AG04450 (cell line): ENCODE measurements around the gene PRLH. TPM values are rescaled to one million over a fixed set of nuclear protein-coding genes. Genes with fewer than 3 reads are reported as not detected.

Experiments
- CTCF ChIA-PET: fragments of 300-600, 350-600 bp; formaldehyde crosslinking; extraction: SDS; loops from one replicate; lab custom pipeline; 2022; ENCODE audit warnings: antibody characterized with exemption, inconsistent platforms; lab: Charles Lee
- POLR2A ChIA-PET: fragments of 350-600 bp; formaldehyde crosslinking; extraction: SDS; loops from one replicate; lab custom pipeline; 2021; ENCODE audit warnings: antibody characterized with exemption, inconsistent platforms; lab: Yijun Ruan, JAX
- DNase-seq: peaks from one replicate; pipeline ENCODE4 v3.0.0-alpha.2; 2011; ENCODE audit warnings: low read depth, low spot score
- H3K27ac ChIP-seq: one replicate; pipeline ENCODE4 v1.5.1; 2012; ENCODE audit warnings: low read depth, low read length, control low read depth
- H3K27me3 ChIP-seq: one replicate; pipeline ENCODE4 v1.6.0; 2012; ENCODE audit warnings: low read length; ENCODE audit not compliant: control insufficient read depth, insufficient read depth
- H3K4me3 ChIP-seq: 2 replicates; pipeline ENCODE4 v1.5.1; 2011; ENCODE audit warnings: mild to moderate bottlenecking, low read depth, low read length, control low read depth
- H3K9me3 ChIP-seq: 2 replicates; pipeline ENCODE4 v1.5.1; 2012; ENCODE audit warnings: low read length; ENCODE audit not compliant: control insufficient read depth, insufficient read depth
- polyA plus RNA-seq: library from polyadenylated mRNA; depleted of rRNA; stranded (reverse); fragments of >200 nt; gene quantifications from 2 replicates; pipeline ENCODE4 v1.2.3, GENCODE V29; 2011
- TF ChIP-seq, protein P1 (sequence below): IDR thresholded peaks from 2 replicates; pipeline ENCODE4 v1.5.1; 2011; ENCODE audit warnings: low read depth, low read length, control low read depth, inconsistent platforms

PRLH gene
- polyA plus RNA-seq, 1 experiment = not detected

DNA sequence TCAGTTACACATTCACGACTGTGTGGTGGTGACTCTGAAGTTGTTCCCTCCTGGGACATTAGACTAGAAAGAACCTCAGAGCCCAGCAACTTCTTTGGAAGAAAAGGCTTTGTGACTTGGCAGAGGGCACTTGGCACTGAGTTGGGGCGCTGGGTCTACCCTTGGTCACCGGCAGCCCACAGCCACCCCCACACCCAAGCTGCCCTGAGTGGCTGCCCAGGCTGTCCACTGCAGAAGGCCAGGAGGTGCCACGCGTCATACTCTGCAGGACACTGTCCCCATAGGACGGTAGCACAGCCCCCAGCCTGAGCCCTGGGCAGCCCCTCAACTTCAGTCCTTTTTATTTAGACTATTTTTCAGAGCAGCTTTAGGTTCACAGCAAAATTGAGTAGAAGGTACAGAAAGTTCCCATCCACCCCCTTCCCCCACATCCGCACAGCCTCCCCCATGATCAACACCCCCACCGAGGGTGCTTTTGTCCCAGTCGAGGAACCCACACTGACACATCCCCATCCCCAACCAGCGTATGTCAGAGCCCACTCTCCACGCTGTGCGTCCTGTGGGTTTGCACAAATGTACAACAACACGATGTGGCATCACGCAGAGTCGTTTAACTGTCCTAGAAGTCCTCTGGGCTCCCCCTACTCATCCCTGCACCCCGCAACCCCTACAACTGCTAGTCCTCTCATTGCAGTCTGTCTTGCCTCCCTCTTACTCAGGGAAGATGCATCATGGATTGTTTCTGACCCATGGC is 1.1 kb downstream of the PRLH start:
- peaks cover 6% of the 10 kb centered on the region; the same call in 1 of the 2 replicates for H3K9me3 ChIP-seq
- ChIA-PET POLR2A (interaction anchor here (0.5 to 1.0 kb wide), 2 partner anchors 92 to 243 kb away, joined by 3 read pairs; no protein-coding TSS in a partner anchor), CTCF (interaction anchor here (1.6 kb wide), 1 partner anchor 55 kb away, joined by 7 read pairs; no protein-coding TSS in a partner anchor)
- TF ChIP-seq, protein P1, sequence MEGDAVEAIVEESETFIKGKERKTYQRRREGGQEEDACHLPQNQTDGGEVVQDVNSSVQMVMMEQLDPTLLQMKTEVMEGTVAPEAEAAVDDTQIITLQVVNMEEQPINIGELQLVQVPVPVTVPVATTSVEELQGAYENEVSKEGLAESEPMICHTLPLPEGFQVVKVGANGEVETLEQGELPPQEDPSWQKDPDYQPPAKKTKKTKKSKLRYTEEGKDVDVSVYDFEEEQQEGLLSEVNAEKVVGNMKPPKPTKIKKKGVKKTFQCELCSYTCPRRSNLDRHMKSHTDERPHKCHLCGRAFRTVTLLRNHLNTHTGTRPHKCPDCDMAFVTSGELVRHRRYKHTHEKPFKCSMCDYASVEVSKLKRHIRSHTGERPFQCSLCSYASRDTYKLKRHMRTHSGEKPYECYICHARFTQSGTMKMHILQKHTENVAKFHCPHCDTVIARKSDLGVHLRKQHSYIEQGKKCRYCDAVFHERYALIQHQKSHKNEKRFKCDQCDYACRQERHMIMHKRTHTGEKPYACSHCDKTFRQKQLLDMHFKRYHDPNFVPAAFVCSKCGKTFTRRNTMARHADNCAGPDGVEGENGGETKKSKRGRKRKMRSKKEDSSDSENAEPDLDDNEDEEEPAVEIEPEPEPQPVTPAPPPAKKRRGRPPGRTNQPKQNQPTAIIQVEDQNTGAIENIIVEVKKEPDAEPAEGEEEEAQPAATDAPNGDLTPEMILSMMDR = no peak
- H3K4me3 ChIP-seq = no peak overlapping the region
- no peak overlapping the region for H3K27ac ChIP-seq
- peaks cover 8% of the 10 kb centered on the region for H3K27me3 ChIP-seq
- no peak for DNase-seq

GRCh38 chr2:237568121-237568660 is 1.8 kb downstream of the PRLH start:
- TF ChIP-seq, protein P1 = no peak
- POLR2A ChIA-PET = interaction anchor here (0.5 kb wide), 1 partner anchor 244 kb away, joined by 3 read pairs; no protein-coding TSS in a partner anchor
- peaks cover 6% of the 10 kb centered on the region; the same call in 1 of the 2 replicates for H3K9me3 ChIP-seq
- CTCF ChIA-PET = no interaction called here
- no peak for DNase-seq
- H3K27ac ChIP-seq = no peak overlapping the region
- peaks cover 8% of the 10 kb centered on the region for H3K27me3 ChIP-seq
- no peak overlapping the region for H3K4me3 ChIP-seq

GRCh38 chr2:237569041-237569440 is 2.7 kb downstream of the PRLH start:
- TF ChIP-seq, protein P1 = no peak
- Histone ChIP-seq H3K27ac (no peak overlapping the region), H3K9me3 (peaks cover 9% of the 10 kb centered on the region; the same call in 1 of the 2 replicates), H3K27me3 (peaks cover 7% of the 10 kb centered on the region), H3K4me3 (no peak overlapping the region)
- CTCF ChIA-PET = no interaction called here
- POLR2A ChIA-PET = no interaction called here
- DNase-seq = no peak

GRCh38 chr2:237569896-237570295 is 3.5 kb downstream of the PRLH start:
- CTCF ChIA-PET = interaction anchor here (5.2 kb wide), 1 partner anchor 58 kb away, joined by 209 read pairs; no protein-coding TSS in a partner anchor
- H3K27ac ChIP-seq = no peak overlapping the region
- H3K4me3 ChIP-seq = no peak overlapping the region
- H3K9me3 ChIP-seq = peaks cover 9% of the 10 kb centered on the region; the same call in 1 of the 2 replicates
- TF ChIP-seq, protein P1 = no peak
- H3K27me3 ChIP-seq = peaks cover 3% of the 10 kb centered on the region
- no peak for DNase-seq
- POLR2A ChIA-PET = interaction anchor here (0.7 kb wide), 1 partner anchor 184 kb away, joined by 4 read pairs; no protein-coding TSS in a partner anchor
